Loucy (cell line): ENCODE results near the gene ACTL7B.

Experiments used
- H2AFZ ChIP-seq: fragments of 200-600 bp; sonication (generic); 2 replicates; pipeline ENCODE4 v1.6.0; 2016; ENCODE audit warnings: antibody characterized with exemption, mild to moderate bottlenecking, low read length, moderate library complexity
- H3F3A ChIP-seq: fragments of 200-600 bp; 2 replicates; pipeline ENCODE4 v1.6.0; 2016; ENCODE audit warnings: antibody characterized with exemption, low read depth, mild to moderate bottlenecking
- H3K27me3 ChIP-seq: fragments of 200-600 bp; sonication (generic); 2 replicates; pipeline ENCODE4 v1.6.1; 2014; ENCODE audit warnings: low read length, mild to moderate bottlenecking; ENCODE audit not compliant: insufficient read depth, poor library complexity, severe bottlenecking
- H3K36me3 ChIP-seq: fragments of 200-600 bp; sonication (generic); 2 replicates; pipeline ENCODE4 v1.6.1; 2016; ENCODE audit warnings: low read length; ENCODE audit not compliant: insufficient read depth
- H3K4me1 ChIP-seq: fragments of 200-600 bp; sonication (generic); 2 replicates; pipeline ENCODE4 v1.5.1; 2014; ENCODE audit warnings: low read length, mild to moderate bottlenecking; ENCODE audit not compliant: insufficient read depth, poor library complexity, severe bottlenecking
- H3K4me2 ChIP-seq: fragments of 200-600 bp; sonication (generic); 2 replicates; pipeline ENCODE4 v1.6.0; 2014; ENCODE audit warnings: antibody characterized with exemption, low read length, low read depth, mild to moderate bottlenecking; ENCODE audit not compliant: poor library complexity, severe bottlenecking
- H3K4me3 ChIP-seq: fragments of 200-600 bp; sonication (generic); 2 replicates; pipeline ENCODE4 v1.5.1; 2014; ENCODE audit warnings: low read length, mild to moderate bottlenecking, mixed read lengths; ENCODE audit not compliant: poor library complexity, severe bottlenecking
- H3K79me2 ChIP-seq: fragments of 200-600 bp; sonication (generic); 2 replicates; pipeline ENCODE4 v1.6.1; 2014; ENCODE audit warnings: low read length; ENCODE audit not compliant: insufficient read depth
- H3K9ac ChIP-seq: fragments of 200-600 bp; sonication (generic); 2 replicates; pipeline ENCODE4 v1.6.0; 2014; ENCODE audit warnings: mild to moderate bottlenecking, low read depth, low read length, moderate library complexity; ENCODE audit not compliant: poor library complexity, severe bottlenecking
- H3K9me2 ChIP-seq: fragments of 200-600 bp; sonication (generic); replicated peaks from 2 replicates; pipeline ENCODE4 v1.6.1; 2016; ENCODE audit warnings: low read depth, low read length, mixed read lengths
- H3K9me3 ChIP-seq: fragments of 200-600 bp; sonication (generic); 2 replicates; pipeline ENCODE4 v1.6.1; 2014; ENCODE audit warnings: mild to moderate bottlenecking, antibody characterized with exemption, low read length, low read depth; ENCODE audit not compliant: insufficient read depth
- H4K20me1 ChIP-seq: fragments of 200-600 bp; sonication (generic); 2 replicates; pipeline ENCODE4 v1.6.0; 2014; ENCODE audit warnings: antibody characterized with exemption, low read length, mild to moderate bottlenecking; ENCODE audit not compliant: insufficient read depth, poor library complexity, severe bottlenecking
- CTCF ChIP-seq: fragments of 200-600 bp; sonication (generic); conservative IDR thresholded peaks from 2 replicates; pipeline ENCODE4 v1.5.1; 2014; ENCODE audit warnings: mild to moderate bottlenecking, antibody characterized with exemption, low read length
- EZH2phosphoT487 ChIP-seq: fragments of 200-600 bp; IDR thresholded peaks from 2 replicates; pipeline ENCODE4 v1.6.1; 2018; ENCODE audit warnings: antibody characterized with exemption, mild to moderate bottlenecking, moderate library complexity, borderline replicate concordance

Gene ACTL7B

GRCh38 chr9:108882052-108882888 is 26.5 kb upstream of the ACTL7B start:
- H3K4me2 ChIP-seq: no peak overlapping the region
- H3F3A ChIP-seq: no peaks in the 10 kb centered on the region
- H4K20me1 ChIP-seq: no peaks in the 10 kb centered on the region
- H3K36me3 ChIP-seq: peaks cover 34% of the 10 kb centered on the region; the same call in 1 of the 2 replicates
- H3K9ac ChIP-seq: no peak overlapping the region
- no peaks in the 10 kb centered on the region for H3K27me3 ChIP-seq
- TF ChIP-seq EZH2phosphoT487: no peak
- TF ChIP-seq CTCF: no peak
- no peaks in the 10 kb centered on the region for H3K79me2 ChIP-seq
- H3K9me2 ChIP-seq: no peaks in the 10 kb centered on the region
- no peaks in the 10 kb centered on the region for H3K9me3 ChIP-seq
- H3K4me3 ChIP-seq: no peak overlapping the region
- H3K4me1 ChIP-seq: no peaks in the 10 kb centered on the region
- H2AFZ ChIP-seq: no peak overlapping the region

GRCh38 chr9:108880738-108881316 is 25.0 kb upstream of the ACTL7B start:
- no peak overlapping the region for H3K9ac ChIP-seq
- no peaks in the 10 kb centered on the region for H3K9me2 ChIP-seq
- no peaks in the 10 kb centered on the region for H3K9me3 ChIP-seq
- H2AFZ ChIP-seq: no peak overlapping the region
- H3F3A ChIP-seq: no peaks in the 10 kb centered on the region
- no peak for TF ChIP-seq CTCF
- no peak for TF ChIP-seq EZH2phosphoT487
- peaks cover 39% of the 10 kb centered on the region; the same call in 1 of the 2 replicates for H3K36me3 ChIP-seq
- H3K4me1 ChIP-seq: no peaks in the 10 kb centered on the region
- H3K27me3 ChIP-seq: no peaks in the 10 kb centered on the region
- H3K4me2 ChIP-seq: no peak overlapping the region
- no peaks in the 10 kb centered on the region for H3K79me2 ChIP-seq
- no peak overlapping the region for H3K4me3 ChIP-seq
- no peaks in the 10 kb centered on the region for H4K20me1 ChIP-seq

GRCh38 chr9:108877524-108877923 is 21.7 kb upstream of the ACTL7B start:
- H3K9me2 ChIP-seq: no peaks in the 10 kb centered on the region
- no peak overlapping the region for H2AFZ ChIP-seq
- H4K20me1 ChIP-seq: no peaks in the 10 kb centered on the region
- no peaks in the 10 kb centered on the region for H3K27me3 ChIP-seq
- H3K4me2 ChIP-seq: no peak overlapping the region
- no peaks in the 10 kb centered on the region for H3K9me3 ChIP-seq
- peaks cover 65% of the 10 kb centered on the region; the same call in 1 of the 2 replicates for H3K36me3 ChIP-seq
- no peak overlapping the region for H3K9ac ChIP-seq
- no peak overlapping the region for H3K4me3 ChIP-seq
- no peaks in the 10 kb centered on the region for H3K79me2 ChIP-seq
- H3F3A ChIP-seq: no peaks in the 10 kb centered on the region
- no peaks in the 10 kb centered on the region for H3K4me1 ChIP-seq
- TF ChIP-seq EZH2phosphoT487: no peak
